Neuronal stem cell (in vitro differentiated cells): ENCODE data around the gene LECT2.

Experiments used
- DNase-seq: peaks from one replicate; pipeline ENCODE4 v3.0.0-alpha.2; 2013; ENCODE audit warnings: low spot score
- H2AFZ ChIP-seq: one replicate; pipeline ENCODE4 v1.6.1; 2013; ENCODE audit warnings: mild to moderate bottlenecking, low read length, inconsistent platforms
- H2AK5ac ChIP-seq: 2 replicates; pipeline ENCODE4 v1.6.1; 2013; ENCODE audit warnings: low read depth, mild to moderate bottlenecking, inconsistent platforms, low read length, moderate library complexity, mixed read lengths
- H2BK120ac ChIP-seq: 2 replicates; pipeline ENCODE4 v1.6.1; 2013; ENCODE audit warnings: low read depth, mild to moderate bottlenecking, inconsistent platforms, low read length, moderate library complexity, mixed read lengths
- H2BK12ac ChIP-seq: one replicate; pipeline ENCODE4 v1.6.1; 2013; ENCODE audit warnings: low read length, inconsistent platforms
- H2BK15ac ChIP-seq: 2 replicates; pipeline ENCODE4 v1.6.1; 2013; ENCODE audit warnings: mild to moderate bottlenecking, low read length, inconsistent platforms, mixed read lengths
- H2BK5ac ChIP-seq: one replicate; pipeline ENCODE4 v1.6.1; 2013; ENCODE audit warnings: inconsistent platforms, mild to moderate bottlenecking, low read length, moderate library complexity
- H3K14ac ChIP-seq: one replicate; pipeline ENCODE4 v1.6.1; 2013; ENCODE audit warnings: low read length, inconsistent platforms
- H3K18ac ChIP-seq: 2 replicates; pipeline ENCODE4 v1.6.1; 2013; ENCODE audit warnings: low read length, inconsistent platforms
- H3K23ac ChIP-seq: 2 replicates; pipeline ENCODE4 v1.6.1; 2013; ENCODE audit warnings: low read depth, mild to moderate bottlenecking, mixed read lengths, low read length, inconsistent platforms; ENCODE audit not compliant: poor library complexity
- H3K27ac ChIP-seq: replicated peaks from 3 replicates; pipeline ENCODE4 v1.5.1; 2013; ENCODE audit warnings: low read length, inconsistent platforms
- H3K27me3 ChIP-seq, 3 experiments: 2 replicates each; pipeline ENCODE4 v1.6.1; 2013; ENCODE audit warnings: low read length in 3 of 3, mild to moderate bottlenecking in 2 of 3, inconsistent platforms in 1 of 3, low read depth in 1 of 3, mixed read lengths in 1 of 3, moderate library complexity in 1 of 3; ENCODE audit not compliant: control insufficient read depth in 3 of 3, insufficient read depth in 3 of 3
- H3K36me3 ChIP-seq, 2 donors: replicated peaks in 1 of 2; 2 replicates each; pipeline ENCODE4 v1.6.1; 2013; ENCODE audit warnings: low read length in 2 of 2; ENCODE audit not compliant: control insufficient read depth in 2 of 2, insufficient read depth in 2 of 2
- H3K4ac ChIP-seq: 2 replicates; pipeline ENCODE4 v1.6.1; 2013; ENCODE audit warnings: inconsistent platforms, mild to moderate bottlenecking, low read length, moderate library complexity
- H3K4me1 ChIP-seq, 2 donors: 1 replicate in 1 of 2; 2 replicates in 1 of 2; pipeline ENCODE4 v1.6.1; 2013; ENCODE audit warnings: low read length in 2 of 2, low read depth in 1 of 2; ENCODE audit not compliant: control insufficient read depth in 2 of 2, insufficient read depth in 1 of 2
- H3K4me2 ChIP-seq: one replicate; pipeline ENCODE4 v1.6.1; 2013; ENCODE audit warnings: mild to moderate bottlenecking, low read length, inconsistent platforms; ENCODE audit not compliant: insufficient read depth, poor library complexity, severe bottlenecking
- H3K4me3 ChIP-seq, 2 donors: 2 replicates each; pipeline ENCODE4 v1.5.1; 2013; ENCODE audit warnings: low read length in 2 of 2, mild to moderate bottlenecking in 2 of 2, inconsistent platforms in 1 of 2, moderate library complexity in 1 of 2
- H3K79me1 ChIP-seq: one replicate; pipeline ENCODE4 v1.6.1; 2013; ENCODE audit warnings: low read depth, mild to moderate bottlenecking, inconsistent platforms, low read length, moderate library complexity
- H3K9ac ChIP-seq: one replicate; pipeline ENCODE4 v1.6.1; 2013; ENCODE audit warnings: mild to moderate bottlenecking, low read depth, low read length, inconsistent platforms; ENCODE audit not compliant: poor library complexity
- H3K9me3 ChIP-seq, 2 donors: replicated peaks in 1 of 2; 2 replicates each; pipeline versions ENCODE3 to v1.6.1; 2013; ENCODE audit warnings: low read length in 2 of 2, mild to moderate bottlenecking in 2 of 2, inconsistent platforms in 1 of 2, low read depth in 1 of 2, mixed read lengths in 1 of 2, moderate library complexity in 1 of 2; ENCODE audit not compliant: control insufficient read depth in 2 of 2, insufficient read depth in 1 of 2
- H4K8ac ChIP-seq: one replicate; pipeline ENCODE4 v1.6.1; 2013; ENCODE audit warnings: low read depth, mild to moderate bottlenecking, inconsistent platforms, low read length, moderate library complexity
- H4K91ac ChIP-seq: one replicate; pipeline ENCODE4 v1.6.1; 2013; ENCODE audit warnings: low read length, low read depth, mild to moderate bottlenecking, inconsistent platforms; ENCODE audit not compliant: poor library complexity
- WGBS, 2 donors: extraction: QIAGEN DNeasy Blood & Tissue Kit; methylation state at CpG; one replicate each; pipeline ENCODE4 v1.1.7; 2013; ENCODE audit warnings: missing lambda C conversion rate in 2 of 2, mixed read lengths in 1 of 2; ENCODE audit not compliant: insufficient read length in 2 of 2, insufficient replicate concordance in 1 of 2; ENCODE audit errors: extremely low coverage in 2 of 2; 5-methylcytosine and 5-hydroxymethylcytosine counted together

Gene LECT2

GRCh38 chr5:136000147-136000546, 45.4 kb upstream of the LECT2 start:
- Histone ChIP-seq H2BK15ac (no peak overlapping the region), H2AFZ (no peak overlapping the region), H3K4me3 (no peak overlapping the region), H2BK12ac (no peak overlapping the region), H3K23ac (no peak overlapping the region), H3K4me2 (no peak overlapping the region), H4K91ac (no peak overlapping the region), H3K9me3 (no peaks in the 10 kb centered on the region), H3K9ac (no peak overlapping the region), H2AK5ac (no peak overlapping the region), H2BK5ac (no peak overlapping the region), H3K4ac (no peak overlapping the region), H3K27me3 (peaks cover 0 to 7% (median 0%) of the 10 kb centered on the region in 3 experiments), H4K8ac (no peak overlapping the region), H3K36me3 (no peaks in the 10 kb centered on the region), H3K4me1 (peaks cover 0 to 3% of the 10 kb centered on the region in 2 donors), H3K18ac (no peak overlapping the region), H3K79me1 (no peaks in the 10 kb centered on the region), H3K27ac (no peak overlapping the region), H3K14ac (no peak overlapping the region), H2BK120ac (no peak overlapping the region)
- WGBS, 2 donors = no CpG with 5 or more reads among the region's 2 CpGs
- no peak for DNase-seq

GRCh38 chr5:135999406-136000139, 44.8 kb upstream of the LECT2 start:
- no peak overlapping the region for H3K4me2 ChIP-seq
- no peak overlapping the region for H2AFZ ChIP-seq
- H3K14ac ChIP-seq = no peak overlapping the region
- no peak overlapping the region for H3K4me3 ChIP-seq
- no peak overlapping the region for H2BK120ac ChIP-seq
- H3K79me1 ChIP-seq = no peaks in the 10 kb centered on the region
- H3K9ac ChIP-seq = no peak overlapping the region
- no CpG with 5 or more reads among the region's 8 CpGs for WGBS, 2 donors
- H4K8ac ChIP-seq = no peak overlapping the region
- no peaks in the 10 kb centered on the region for H3K36me3 ChIP-seq
- no peak for DNase-seq
- H2AK5ac ChIP-seq = no peak overlapping the region
- no peak overlapping the region for H3K18ac ChIP-seq
- H2BK12ac ChIP-seq = no peak overlapping the region
- H3K23ac ChIP-seq = no peak overlapping the region
- H3K27ac ChIP-seq = no peak overlapping the region
- peaks cover 0 to 3% of the 10 kb centered on the region in 2 donors for H3K4me1 ChIP-seq
- peaks cover 0 to 7% (median 0%) of the 10 kb centered on the region in 3 experiments for H3K27me3 ChIP-seq
- H4K91ac ChIP-seq = no peak overlapping the region
- no peak overlapping the region for H2BK15ac ChIP-seq
- no peak overlapping the region for H3K4ac ChIP-seq
- H3K9me3 ChIP-seq = no peaks in the 10 kb centered on the region
- no peak overlapping the region for H2BK5ac ChIP-seq

- Histone ChIP-seq H3K9ac (no peak overlapping the region), H3K27ac (no peak overlapping the region), H3K14ac (no peak overlapping the region), H3K4me2 (no peak overlapping the region), H3K9me3 (no peaks in the 10 kb centered on the region), H3K4me1 (peaks cover 0 to 3% of the 10 kb centered on the region in 2 donors), H3K36me3 (no peaks in the 10 kb centered on the region), H3K4me3 (no peak overlapping the region), H2BK5ac (no peak overlapping the region), H2AFZ (no peak overlapping the region), H2BK15ac (no peak overlapping the region), H2AK5ac (no peak overlapping the region), H3K27me3 (peaks cover 0 to 7% (median 0%) of the 10 kb centered on the region in 3 experiments), H2BK12ac (no peak overlapping the region), H4K8ac (no peak overlapping the region), H2BK120ac (no peak overlapping the region), H3K79me1 (no peaks in the 10 kb centered on the region), H4K91ac (no peak overlapping the region), H3K4ac (no peak overlapping the region), H3K23ac (no peak overlapping the region), H3K18ac (no peak overlapping the region)
- WGBS, 2 donors = no CpG with 5 or more reads among the region's 6 CpGs
- no peak for DNase-seq
Observed at GRCh38 chr5:135998889-135999288, 44.1 kb upstream of the LECT2 start.

- H3K27me3 ChIP-seq = peaks cover 0 to 7% (median 0%) of the 10 kb centered on the region in 3 experiments
- no CpG with 5 or more reads among the region's 8 CpGs for WGBS, 2 donors
- no peak overlapping the region for H4K91ac ChIP-seq
- no peak overlapping the region for H4K8ac ChIP-seq
- no peak for DNase-seq
- no peak overlapping the region for H3K4ac ChIP-seq
- no peak overlapping the region for H3K18ac ChIP-seq
- no peak overlapping the region for H2AFZ ChIP-seq
- no peaks in the 10 kb centered on the region for H3K79me1 ChIP-seq
- no peak overlapping the region for H2BK120ac ChIP-seq
- H3K27ac ChIP-seq = no peak overlapping the region
- no peak overlapping the region for H2BK15ac ChIP-seq
- no peak overlapping the region for H2AK5ac ChIP-seq
- no peak overlapping the region for H3K23ac ChIP-seq
- H3K4me2 ChIP-seq = no peak overlapping the region
- H3K9ac ChIP-seq = no peak overlapping the region
- H3K36me3 ChIP-seq = no peaks in the 10 kb centered on the region
- H3K14ac ChIP-seq = no peak overlapping the region
- no peaks in the 10 kb centered on the region for H3K9me3 ChIP-seq
- H2BK5ac ChIP-seq = no peak overlapping the region
- no peak overlapping the region for H2BK12ac ChIP-seq
- peaks cover 0 to 3% of the 10 kb centered on the region in 2 donors for H3K4me1 ChIP-seq
- H3K4me3 ChIP-seq = no peak overlapping the region
Observed at GRCh38 chr5:135997673-135998335, 43.0 kb upstream of the LECT2 start.
